ENCODE measurements around the gene MXD4. TPM values are rescaled to one million over a fixed set of nuclear protein-coding genes. Genes with fewer than 3 reads are reported as not detected.
"Not testable (repeated sequence)": the region's sequence is repeated elsewhere in the genome, so short reads cannot be mapped to it uniquely, and the experiment has no call there.

Gene MXD4
- total RNA-seq, 1 donor from 2014 or later, result 30.1 TPM

- no peak for DNase-seq (ENCODE audit: low spot score)
Measured at GRCh38 chr4:2275546-2276251, 13.8 kb upstream of the MXD4 start.

- DNase-seq (ENCODE audit: low spot score), result not testable (repeated sequence)
Measured at GRCh38 chr4:2275044-2275397, 13.1 kb upstream of the MXD4 start.

- DNase-seq (ENCODE audit: low spot score), result no peak
Measured at GRCh38 chr4:2274320-2275043, 12.6 kb upstream of the MXD4 start.

- no peak for DNase-seq (ENCODE audit: low spot score)
Measured at GRCh38 chr4:2273657-2274319, 11.9 kb upstream of the MXD4 start.

GRCh38 chr4:2273221-2273620, 11.3 kb upstream of the MXD4 start:
- DNase-seq (ENCODE audit: low spot score), result no peak

- DNase-seq (ENCODE audit: low spot score), result no peak
Measured at GRCh38 chr4:2272828-2273120, 10.9 kb upstream of the MXD4 start.

- DNase-seq (ENCODE audit: low spot score), result no peak
Measured at GRCh38 chr4:2272026-2272827, 10.3 kb upstream of the MXD4 start.

GRCh38 chr4:2271279-2272025, 9.5 kb upstream of the MXD4 start:
- no peak for DNase-seq (ENCODE audit: low spot score)

GRCh38 chr4:2270341-2271165, 8.6 kb upstream of the MXD4 start:
- DNase-seq (ENCODE audit: low spot score), result no peak

- DNase-seq (ENCODE audit: low spot score), result no peak
Measured at GRCh38 chr4:2269618-2270163, 7.8 kb upstream of the MXD4 start.

GRCh38 chr4:2269206-2269531, 7.3 kb upstream of the MXD4 start:
- DNase-seq (ENCODE audit: low spot score), result no peak

- DNase-seq (ENCODE audit: low spot score), result no peak
Measured at GRCh38 chr4:2268357-2269205, 6.7 kb upstream of the MXD4 start.

- no peak for DNase-seq (ENCODE audit: low spot score)
Measured at GRCh38 chr4:2267841-2268240, 5.9 kb upstream of the MXD4 start.

- DNase-seq (ENCODE audit: low spot score), result no peak
Measured at GRCh38 chr4:2267320-2267811, 5.5 kb upstream of the MXD4 start.

- DNase-seq (ENCODE audit: low spot score), result no peak
Measured at GRCh38 chr4:2266821-2267220, 4.9 kb upstream of the MXD4 start.

- peak; percentile 95 for DNase-seq (ENCODE audit: low spot score)
Measured at GRCh38 chr4:2266181-2266580, 4.3 kb upstream of the MXD4 start.

- no peak for DNase-seq (ENCODE audit: low spot score)
Measured at GRCh38 chr4:2265113-2266110, 3.5 kb upstream of the MXD4 start.

- no peak for DNase-seq (ENCODE audit: low spot score)
Measured at GRCh38 chr4:2264481-2265041, 2.7 kb upstream of the MXD4 start.

Data from umbilical cord (tissue), 2 donors.